Stimulated activated memory B cell treated with anti-CD40 and anti-IgM and Interleukin-4, amounts not matched to agents 10 μg/mL and 1 μg/mL and 100 μg/mL, for 72 hours (primary cell): ENCODE data around the gene TBC1D23.
"Not testable (repeated sequence)": the region's sequence is repeated elsewhere in the genome, so short reads cannot be mapped to it uniquely, and the experiment has no call there.

Experiments used
- ATAC-seq: fragments of 150-1000 bp; cut with Tn5 transposase; 2 replicates; pipeline ENCODE4 v1.10.0; 2021
- H3K27ac Mint-ChIP-seq: one replicate; pipeline ENCODE4 v1.8.0; 2022; ENCODE audit warnings: mild to moderate bottlenecking, mixed read lengths
- H3K27me3 Mint-ChIP-seq: one replicate; pipeline ENCODE4 v1.8.0; 2022; ENCODE audit warnings: mixed read lengths
- H3K36me3 Mint-ChIP-seq: one replicate; pipeline ENCODE4 v1.8.0; 2022; ENCODE audit warnings: mixed read lengths
- H3K4me1 Mint-ChIP-seq: one replicate; pipeline ENCODE4 v1.8.0; 2022; ENCODE audit warnings: mixed read lengths
- H3K4me3 Mint-ChIP-seq: one replicate; pipeline ENCODE4 v1.8.0; 2022; ENCODE audit warnings: mild to moderate bottlenecking, moderate library complexity, mixed read lengths
- H3K9me3 Mint-ChIP-seq: one replicate; pipeline ENCODE4 v1.8.0; 2022; ENCODE audit warnings: mixed read lengths

Gene TBC1D23

DNA sequence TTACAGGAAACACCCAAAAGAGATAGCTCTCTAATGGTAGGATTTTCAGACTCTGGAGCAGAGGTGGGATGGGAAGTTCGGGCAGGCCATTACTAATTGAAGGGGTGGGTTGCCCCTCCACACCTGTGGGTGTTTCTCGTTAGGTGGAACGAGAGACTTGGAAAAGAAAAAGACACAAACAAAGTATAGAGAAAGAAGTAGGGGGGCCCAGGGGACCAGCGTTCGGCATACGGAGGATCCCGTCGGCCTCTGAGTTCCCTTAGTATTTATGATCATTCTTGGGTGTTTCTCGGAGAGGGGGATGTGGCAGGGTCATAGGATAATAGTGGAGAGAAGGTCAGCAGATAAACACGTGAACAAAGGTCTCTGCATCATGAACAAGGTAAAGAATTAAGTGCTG, 75.4 kb downstream of the TBC1D23 start:
- H3K4me3 Mint-ChIP-seq, H3K27me3 Mint-ChIP-seq, H3K9me3 Mint-ChIP-seq, ATAC-seq: not testable (repeated sequence)
- H3K4me1 Mint-ChIP-seq, result peaks cover 25% of the 10 kb centered on the region
- peak overlapping the region; percentile 99 for H3K27ac Mint-ChIP-seq
- H3K36me3 Mint-ChIP-seq, result peaks cover 21% of the 10 kb centered on the region

DNA sequence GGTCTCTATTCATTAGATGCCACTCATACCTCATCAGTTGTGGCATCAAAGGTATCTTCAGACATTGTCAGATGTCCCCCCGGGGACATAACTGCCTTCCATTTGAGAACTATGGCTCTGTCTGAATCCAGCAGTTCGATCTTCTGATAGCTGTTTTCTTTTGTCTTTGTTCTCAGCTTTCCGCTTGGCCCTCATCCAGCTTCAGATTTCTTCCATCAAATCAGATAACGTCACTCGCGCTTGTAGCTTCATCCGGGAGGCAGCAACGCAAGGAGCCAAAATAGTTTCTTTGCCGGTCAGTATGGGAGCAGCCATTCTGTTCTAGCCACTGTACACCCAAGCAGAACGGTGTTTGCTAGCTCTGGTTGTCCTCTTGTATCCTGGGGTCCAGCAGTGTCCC, 78.1 kb downstream of the TBC1D23 start:
- no peak overlapping the region for H3K4me3 Mint-ChIP-seq
- H3K27me3 Mint-ChIP-seq, result no peaks in the 10 kb centered on the region
- no peak for ATAC-seq
- peaks cover 25% of the 10 kb centered on the region for H3K4me1 Mint-ChIP-seq
- H3K27ac Mint-ChIP-seq, result no peak overlapping the region
- H3K36me3 Mint-ChIP-seq, result peaks cover 48% of the 10 kb centered on the region
- no peaks in the 10 kb centered on the region for H3K9me3 Mint-ChIP-seq

DNA sequence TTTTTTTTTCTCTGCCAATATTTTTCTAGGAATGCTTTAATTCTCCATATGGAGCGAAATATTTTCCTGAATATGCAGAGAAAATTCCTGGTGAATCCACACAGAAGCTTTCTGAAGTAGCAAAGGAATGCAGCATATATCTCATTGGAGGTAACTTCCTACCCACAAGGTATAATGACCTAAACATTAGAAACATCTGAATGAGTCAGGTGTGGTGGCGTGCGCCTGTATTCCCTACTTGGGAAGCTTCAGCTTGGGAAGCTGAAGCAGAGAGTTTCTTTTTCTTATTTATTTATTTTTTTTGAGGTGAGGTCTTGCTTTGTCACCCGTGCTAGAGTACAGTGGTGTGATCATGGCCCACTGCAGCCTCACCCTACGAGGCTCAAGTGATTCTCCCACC, 79.0 kb downstream of the TBC1D23 start:
- H3K27ac Mint-ChIP-seq, result no peak overlapping the region
- no peak for ATAC-seq
- H3K4me1 Mint-ChIP-seq, result peaks cover 25% of the 10 kb centered on the region
- H3K36me3 Mint-ChIP-seq, result peaks cover 56% of the 10 kb centered on the region
- no peaks in the 10 kb centered on the region for H3K27me3 Mint-ChIP-seq
- no peaks in the 10 kb centered on the region for H3K9me3 Mint-ChIP-seq
- no peak overlapping the region for H3K4me3 Mint-ChIP-seq

DNA sequence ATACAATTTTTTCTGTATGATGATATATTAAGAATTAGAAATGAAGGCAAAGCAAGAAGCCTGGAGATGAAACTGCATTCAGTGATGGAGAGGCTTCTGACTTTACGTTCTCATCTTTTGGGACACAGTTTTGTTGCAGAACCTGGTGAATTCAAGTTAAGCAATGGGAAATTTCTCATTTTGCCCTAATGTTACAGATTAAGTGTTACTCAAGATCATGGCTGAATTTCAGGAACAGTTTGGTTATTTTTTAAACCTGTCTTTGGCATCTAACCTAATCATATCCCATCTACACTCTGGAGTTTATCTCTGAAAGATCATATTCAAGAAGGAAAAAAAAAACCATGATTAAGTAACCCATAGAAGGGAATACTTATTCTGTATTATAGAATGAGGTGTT, 79.7 kb downstream of the TBC1D23 start:
- H3K36me3 Mint-ChIP-seq, result peaks cover 62% of the 10 kb centered on the region
- ATAC-seq, result no peak
- H3K27me3 Mint-ChIP-seq, result no peaks in the 10 kb centered on the region
- no peak overlapping the region for H3K27ac Mint-ChIP-seq
- no peak overlapping the region for H3K4me3 Mint-ChIP-seq
- H3K4me1 Mint-ChIP-seq, result peaks cover 19% of the 10 kb centered on the region
- H3K9me3 Mint-ChIP-seq, result no peaks in the 10 kb centered on the region

DNA sequence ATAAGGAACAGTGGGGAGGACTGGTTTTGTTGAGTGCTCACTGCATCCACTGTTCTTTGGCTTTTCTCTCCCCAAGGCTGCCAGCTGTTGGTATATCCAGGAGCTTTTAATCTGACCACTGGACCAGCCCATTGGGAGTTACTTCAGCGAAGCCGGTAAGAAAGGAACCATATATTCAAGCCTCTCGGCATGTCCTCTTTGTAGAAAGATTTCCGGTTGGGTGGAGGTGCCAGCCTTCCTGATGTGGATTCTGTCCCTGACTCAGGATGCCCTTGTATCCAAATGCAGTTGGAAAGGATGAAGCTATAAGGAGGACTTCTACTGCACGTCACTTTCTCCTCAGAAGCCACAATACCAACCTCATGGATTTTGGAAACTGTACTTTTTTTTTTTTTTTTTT, 87.9 kb downstream of the TBC1D23 start:
- H3K4me3 Mint-ChIP-seq, result no peak overlapping the region
- peaks cover 79% of the 10 kb centered on the region for H3K36me3 Mint-ChIP-seq
- no peak for ATAC-seq
- H3K27me3 Mint-ChIP-seq, result no peaks in the 10 kb centered on the region
- no peak overlapping the region for H3K27ac Mint-ChIP-seq
- H3K9me3 Mint-ChIP-seq, result peaks cover 3% of the 10 kb centered on the region
- H3K4me1 Mint-ChIP-seq, result no peaks in the 10 kb centered on the region

DNA sequence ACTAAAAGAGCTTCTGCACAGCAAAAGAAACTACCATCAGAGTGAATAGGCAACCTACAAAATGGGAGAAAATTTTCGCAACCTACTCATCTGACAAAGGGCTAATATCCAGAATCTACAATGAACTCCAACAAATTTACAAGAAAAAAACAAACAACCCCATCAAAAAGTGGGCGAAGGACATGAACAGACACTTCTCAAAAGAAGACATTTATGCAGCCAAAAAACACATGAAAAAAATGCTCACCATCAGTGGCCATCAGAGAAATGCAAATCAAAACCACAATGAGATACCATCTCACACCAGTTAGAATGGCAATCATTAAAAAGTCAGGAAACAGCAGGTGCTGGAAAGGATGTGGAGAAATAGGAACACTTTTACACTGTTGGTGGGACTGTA, 91.0 kb downstream of the TBC1D23 start:
- H3K4me3 Mint-ChIP-seq, ATAC-seq, H3K9me3 Mint-ChIP-seq, H3K27ac Mint-ChIP-seq, H3K27me3 Mint-ChIP-seq, H3K4me1 Mint-ChIP-seq: not testable (repeated sequence)
- H3K36me3 Mint-ChIP-seq, result peaks cover 68% of the 10 kb centered on the region

DNA sequence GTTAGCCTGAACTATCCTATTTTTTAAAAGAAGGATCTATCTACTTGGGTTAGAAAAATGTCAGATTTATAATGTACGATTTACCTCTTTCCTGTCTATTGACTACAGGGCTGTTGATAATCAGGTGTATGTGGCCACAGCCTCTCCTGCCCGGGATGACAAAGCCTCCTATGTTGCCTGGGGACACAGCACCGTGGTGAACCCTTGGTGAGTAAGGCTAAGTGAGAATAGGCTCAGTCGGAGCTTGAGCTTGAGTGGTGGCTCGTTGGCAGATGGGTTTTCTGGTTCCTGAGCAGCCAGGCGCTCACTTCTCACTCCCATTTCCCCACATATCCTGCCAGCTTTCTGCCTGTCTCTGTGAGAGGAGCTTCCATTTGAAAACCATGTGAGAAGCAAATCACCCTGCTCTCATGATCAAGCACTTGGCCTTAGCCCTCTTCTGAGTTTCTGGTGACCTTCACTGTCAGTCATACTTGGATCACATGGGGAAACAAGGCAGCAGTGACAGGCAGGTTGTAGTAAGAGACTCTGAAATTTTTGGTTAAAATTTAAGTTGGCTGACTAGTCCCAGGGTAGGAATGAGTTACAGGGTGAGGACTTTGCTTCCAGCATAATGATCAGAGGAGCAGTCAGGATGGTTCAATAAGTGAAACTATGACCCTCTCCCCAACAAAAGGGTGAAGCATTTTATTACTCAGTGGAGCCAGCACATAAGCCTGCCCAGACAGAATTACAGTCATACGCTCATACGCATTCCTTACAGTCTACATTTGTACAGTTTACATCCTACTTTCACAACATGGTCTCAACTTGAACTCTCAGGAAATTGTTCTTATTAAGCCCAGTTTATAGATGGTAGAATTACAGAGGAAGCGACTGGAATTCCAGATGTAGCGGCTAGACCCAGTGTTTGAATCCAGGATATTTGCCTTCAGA, 91.8 kb downstream of the TBC1D23 start:
- Mint-ChIP-seq H3K27me3 (no peaks in the 10 kb centered on the region), H3K36me3 (peaks cover 62% of the 10 kb centered on the region), H3K4me1 (no peaks in the 10 kb centered on the region), H3K9me3 (peaks cover 3% of the 10 kb centered on the region), H3K27ac (no peak overlapping the region), H3K4me3 (no peak overlapping the region)
- ATAC-seq, result no peak

DNA sequence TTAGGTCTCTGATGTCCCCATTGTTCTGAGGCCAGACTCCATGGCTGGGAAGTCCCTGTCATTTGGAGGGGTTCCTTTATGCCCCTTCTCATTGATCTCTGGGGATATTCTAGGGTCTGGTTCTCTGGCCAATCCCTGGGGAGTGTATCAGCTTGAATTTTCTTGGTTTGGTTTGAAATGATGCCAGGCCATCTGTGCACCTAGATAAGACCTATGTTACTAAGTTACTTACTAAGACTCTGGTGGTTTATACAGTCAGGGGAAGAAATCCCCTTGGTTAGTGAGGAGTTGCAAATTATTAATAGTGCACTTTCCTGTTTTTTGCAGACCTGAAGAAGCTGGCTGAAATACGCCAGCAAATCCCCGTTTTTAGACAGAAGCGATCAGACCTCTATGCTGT, 94.1 kb downstream of the TBC1D23 start:
- H3K27ac Mint-ChIP-seq, result peak overlapping the region; percentile 13
- H3K9me3 Mint-ChIP-seq, result peaks cover 3% of the 10 kb centered on the region
- H3K4me1 Mint-ChIP-seq, result no peaks in the 10 kb centered on the region
- peaks cover 60% of the 10 kb centered on the region for H3K36me3 Mint-ChIP-seq
- ATAC-seq, result no peak
- H3K27me3 Mint-ChIP-seq, result no peaks in the 10 kb centered on the region
- H3K4me3 Mint-ChIP-seq, result no peak overlapping the region

DNA sequence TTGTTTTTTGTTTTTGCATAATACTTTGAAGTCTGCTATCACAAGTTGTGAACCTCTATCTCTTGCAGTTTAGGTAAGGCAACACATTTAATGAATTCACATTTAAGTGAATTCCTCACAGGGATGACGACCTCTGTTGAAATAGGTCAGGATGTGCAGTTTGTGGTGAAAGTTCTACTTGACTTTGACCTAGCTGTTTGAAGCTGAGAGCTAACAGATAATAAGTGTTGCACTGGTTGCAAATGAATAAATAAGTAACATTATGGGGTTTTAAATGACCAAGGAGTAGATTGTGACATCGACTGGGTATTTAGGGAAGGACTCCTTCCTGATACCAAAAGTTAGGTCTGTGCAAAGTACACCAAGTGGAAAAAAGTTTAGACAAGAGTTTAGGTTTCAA, 97.6 kb downstream of the TBC1D23 start:
- H3K36me3 Mint-ChIP-seq, result peaks cover 63% of the 10 kb centered on the region
- no peaks in the 10 kb centered on the region for H3K4me1 Mint-ChIP-seq
- H3K27ac Mint-ChIP-seq, result no peak overlapping the region
- ATAC-seq, result no peak
- H3K27me3 Mint-ChIP-seq, result no peaks in the 10 kb centered on the region
- peaks cover 3% of the 10 kb centered on the region for H3K9me3 Mint-ChIP-seq
- H3K4me3 Mint-ChIP-seq, result no peak overlapping the region

DNA sequence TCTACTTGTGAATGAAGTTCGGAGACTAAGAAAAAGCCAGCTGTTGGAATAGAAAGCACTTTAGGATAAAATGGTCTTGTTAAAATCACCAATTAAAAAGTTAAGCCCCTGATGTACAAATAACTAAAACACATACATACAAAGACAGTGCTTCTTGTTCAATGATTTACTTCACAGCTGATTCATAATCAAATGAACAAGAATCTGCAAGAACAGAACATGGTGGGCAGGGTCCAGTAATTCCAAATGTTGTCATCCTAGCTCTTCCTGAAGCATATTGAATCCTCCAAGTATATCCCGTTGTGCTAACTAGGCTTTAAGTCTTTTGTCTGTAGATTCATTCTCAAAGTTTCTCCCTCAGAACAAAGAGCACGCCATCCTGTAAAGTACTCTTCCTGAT, 98.2 kb downstream of the TBC1D23 start:
- ATAC-seq, result no peak
- Mint-ChIP-seq H3K9me3 (peaks cover 3% of the 10 kb centered on the region), H3K4me3 (no peak overlapping the region), H3K27ac (no peak overlapping the region), H3K4me1 (no peaks in the 10 kb centered on the region), H3K27me3 (no peaks in the 10 kb centered on the region), H3K36me3 (peaks cover 68% of the 10 kb centered on the region)

DNA sequence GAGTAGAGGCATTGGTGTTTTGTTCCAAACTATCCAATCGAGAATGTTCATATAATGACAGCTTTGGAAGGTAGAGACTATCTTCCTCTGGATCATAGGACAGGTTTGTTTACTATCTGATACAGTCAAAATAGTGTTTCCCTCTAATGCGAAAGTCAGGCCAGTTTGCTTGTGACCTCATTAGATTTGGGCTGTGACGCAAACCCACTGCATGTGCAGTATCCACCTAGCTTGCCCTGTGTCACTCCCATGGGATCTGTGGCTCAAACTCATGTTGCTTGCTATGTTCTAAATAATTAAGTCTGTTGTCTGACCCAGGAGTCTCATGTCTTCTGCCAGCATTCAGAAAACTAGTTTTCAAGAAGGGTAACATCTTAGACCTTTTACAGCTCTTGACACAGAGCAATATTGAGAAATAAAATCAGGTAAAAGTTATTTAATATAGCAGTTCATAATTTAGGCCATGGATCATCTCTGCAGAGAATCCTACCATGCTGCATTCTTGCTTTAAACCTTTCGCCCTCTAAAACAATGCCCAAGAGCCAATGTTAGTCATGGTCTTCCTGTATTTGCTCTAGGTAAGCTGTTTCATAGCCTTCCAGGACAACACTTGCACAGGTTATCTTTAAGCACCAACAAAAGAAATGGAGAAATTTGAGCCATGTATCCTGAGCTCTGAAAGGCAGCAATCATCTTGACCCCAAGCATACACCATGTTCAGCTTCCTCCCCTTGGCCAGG, 100.1 kb downstream of the TBC1D23 start:
- H3K9me3 Mint-ChIP-seq, result peaks cover 3% of the 10 kb centered on the region
- H3K36me3 Mint-ChIP-seq, result peaks cover 73% of the 10 kb centered on the region
- ATAC-seq, result no peak
- no peaks in the 10 kb centered on the region for H3K4me1 Mint-ChIP-seq
- no peaks in the 10 kb centered on the region for H3K27me3 Mint-ChIP-seq
- no peak overlapping the region for H3K27ac Mint-ChIP-seq
- no peak overlapping the region for H3K4me3 Mint-ChIP-seq

DNA sequence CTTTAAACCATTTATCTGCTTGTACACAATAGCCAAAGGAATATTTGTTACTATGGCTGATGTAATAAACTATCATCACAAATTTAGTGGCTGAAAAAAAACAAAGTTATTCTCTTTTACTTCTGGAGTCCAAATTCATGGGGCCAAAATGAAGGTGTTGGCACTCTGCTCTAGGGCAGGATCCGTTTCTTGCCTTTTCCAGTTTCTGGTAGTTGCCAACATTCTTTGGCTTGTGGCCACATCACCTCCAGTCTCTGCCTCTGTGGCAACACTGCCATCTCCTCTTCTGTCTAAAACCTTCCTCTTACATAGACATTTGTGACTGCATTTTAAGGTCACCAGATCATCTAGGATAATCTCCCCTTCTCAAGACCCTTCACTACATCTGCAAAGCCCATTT, 101.1 kb downstream of the TBC1D23 start:
- no peak overlapping the region for H3K27ac Mint-ChIP-seq

DNA sequence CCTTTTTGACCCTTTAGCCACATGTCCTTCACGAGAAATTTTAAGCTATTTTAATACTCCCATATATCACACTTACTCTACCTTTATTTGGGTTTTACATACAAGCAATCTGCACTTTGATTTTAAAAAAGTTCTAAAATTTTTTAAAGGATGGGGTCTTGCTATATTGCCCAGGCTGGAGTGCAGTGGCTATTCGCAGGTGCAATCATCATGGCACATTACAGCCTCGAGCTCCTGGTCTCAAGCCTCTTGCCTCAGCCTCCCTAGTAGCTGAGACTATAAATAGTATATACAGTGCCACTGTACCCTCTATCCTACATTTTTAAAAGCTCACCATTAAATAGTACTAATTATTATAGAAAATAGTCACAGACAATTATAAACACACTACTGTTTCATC, 103.6 kb downstream of the TBC1D23 start:
- H3K4me1 Mint-ChIP-seq, result no peaks in the 10 kb centered on the region
- H3K36me3 Mint-ChIP-seq, result peaks cover 61% of the 10 kb centered on the region
- H3K27me3 Mint-ChIP-seq, result no peaks in the 10 kb centered on the region
- H3K9me3 Mint-ChIP-seq, result peaks cover 3% of the 10 kb centered on the region
- H3K4me3 Mint-ChIP-seq, result no peak overlapping the region
- no peak for ATAC-seq
- no peak overlapping the region for H3K27ac Mint-ChIP-seq

More for the DNA sequence above, 101.1 kb downstream of the TBC1D23 start:
- no peak for ATAC-seq
- Mint-ChIP-seq H3K9me3 (peaks cover 3% of the 10 kb centered on the region), H3K4me1 (no peaks in the 10 kb centered on the region), H3K27me3 (no peaks in the 10 kb centered on the region), H3K4me3 (no peak overlapping the region), H3K36me3 (peaks cover 75% of the 10 kb centered on the region)

DNA sequence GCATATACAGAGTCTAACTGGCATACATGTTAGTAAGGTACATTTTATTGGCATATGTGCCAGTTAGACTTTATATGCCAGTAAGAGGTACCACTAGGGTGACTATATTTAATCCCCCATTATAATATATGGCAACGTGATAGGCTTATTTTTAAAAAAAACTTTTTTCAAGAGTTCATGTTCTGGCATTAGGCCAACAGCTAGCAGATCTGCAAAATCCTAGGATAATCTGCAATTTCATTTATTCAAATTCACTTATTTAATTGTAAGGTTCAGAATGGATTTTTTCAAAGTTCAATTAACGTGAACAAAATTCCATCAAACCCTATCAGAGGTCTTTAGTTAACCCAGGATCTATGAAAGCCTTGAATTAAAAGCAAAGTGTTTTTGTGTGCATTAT, 105.6 kb downstream of the TBC1D23 start:
- Mint-ChIP-seq H3K36me3 (peaks cover 48% of the 10 kb centered on the region), H3K9me3 (peaks cover 3% of the 10 kb centered on the region)

DNA sequence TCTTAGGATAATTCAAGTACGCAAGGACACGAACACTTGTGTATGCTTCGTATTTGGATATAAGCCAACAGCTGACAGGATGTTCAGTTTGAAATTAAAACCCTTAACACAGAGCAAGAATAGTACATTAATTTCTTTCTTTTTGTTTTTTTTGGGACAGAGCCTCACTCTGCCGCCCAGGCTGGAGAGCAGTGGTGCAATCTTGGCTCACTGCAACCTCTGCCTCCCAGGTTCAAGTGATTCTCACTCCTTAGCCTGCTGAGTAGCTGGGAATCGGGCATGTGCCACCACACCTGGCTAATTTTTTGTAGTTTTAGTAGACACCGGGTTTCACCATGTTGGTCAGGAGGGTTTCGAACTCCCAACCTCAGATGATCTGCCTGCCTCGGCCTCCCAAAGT, 107.6 kb downstream of the TBC1D23 start:
- Mint-ChIP-seq H3K4me1 (no peaks in the 10 kb centered on the region), H3K27ac (no peak overlapping the region), H3K27me3 (no peaks in the 10 kb centered on the region), H3K9me3 (no peaks in the 10 kb centered on the region), H3K36me3 (peaks cover 40% of the 10 kb centered on the region), H3K4me3 (no peak overlapping the region)
- no peak for ATAC-seq

More for the DNA sequence above, 105.6 kb downstream of the TBC1D23 start:
- Mint-ChIP-seq H3K4me3 (no peak overlapping the region), H3K4me1 (no peaks in the 10 kb centered on the region), H3K27ac (no peak overlapping the region), H3K27me3 (no peaks in the 10 kb centered on the region)
- no peak for ATAC-seq

DNA sequence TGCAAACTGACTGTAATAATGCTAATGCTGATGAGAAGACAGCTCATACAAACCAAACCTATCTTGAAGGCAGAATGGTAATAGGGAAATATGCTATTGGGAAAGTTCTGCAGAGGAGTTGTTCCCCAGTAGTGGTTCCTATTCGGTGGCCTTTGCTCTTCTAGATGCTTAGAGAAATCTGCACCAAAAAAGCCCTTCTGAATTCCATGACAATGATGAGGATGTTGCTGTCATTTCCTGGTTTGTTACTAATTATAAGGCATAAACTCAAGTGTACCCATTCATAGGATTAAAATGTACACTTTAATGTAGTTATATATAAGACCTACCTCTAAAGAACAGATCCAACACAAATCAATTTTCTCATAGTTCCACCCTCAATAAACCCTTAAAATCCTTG, 110.0 kb downstream of the TBC1D23 start:
- Mint-ChIP-seq H3K27ac (no peak overlapping the region), H3K4me3 (no peak overlapping the region), H3K36me3 (peaks cover 23% of the 10 kb centered on the region), H3K27me3 (no peaks in the 10 kb centered on the region), H3K4me1 (no peaks in the 10 kb centered on the region), H3K9me3 (no peaks in the 10 kb centered on the region)
- ATAC-seq, result no peak
